K562 (cell line): Measurements from ENCODE around the gene BHLHE40. TPM values are rescaled to one million over a fixed set of nuclear protein-coding genes. Genes with fewer than 3 reads are reported as not detected.

ENCODE experiments used
- BCOR ChIP-seq: fragments of 450-650 bp; IDR thresholded peaks from 2 replicates; pipeline ENCODE4 v1.6.1; 2016
- BHLHE40 ChIP-seq: IDR thresholded peaks from 2 replicates; pipeline ENCODE4 v1.6.1; 2011; ENCODE audit warnings: low read length, improper control_type of control experiment
- BRD9 ChIP-seq: fragments of 450-650 bp; IDR thresholded peaks from 2 replicates; pipeline ENCODE4 v1.6.1; 2018; ENCODE audit warnings: low read depth; ENCODE audit not compliant: partially characterized antibody
- DIDO1 ChIP-seq: fragments of 450-650 bp; IDR thresholded peaks from 2 replicates; pipeline ENCODE4 v1.6.1; 2016; ENCODE audit warnings: low read depth, missing biosample characterization, missing genetic modification characterization
- DPF2 ChIP-seq: fragments of 450-650 bp; IDR thresholded peaks from 2 replicates; pipeline ENCODE4 v1.6.1; 2016
- FUS ChIP-seq: fragments of 200-400 bp; formaldehyde crosslinking; optimal IDR thresholded peaks from 2 replicates; pipeline ENCODE3; 2017; ENCODE audit warnings: low read depth, low read length
- MCM3 ChIP-seq: fragments of 450-650 bp; IDR thresholded peaks from 2 replicates; pipeline ENCODE4 v1.6.1; 2016
- MGA ChIP-seq: fragments of 450-650 bp; IDR thresholded peaks from 2 replicates; pipeline ENCODE4 v1.6.1; 2016; ENCODE audit warnings: mild to moderate bottlenecking, moderate library complexity
- NEUROD1 ChIP-seq: fragments of 150-350 bp; IDR thresholded peaks from 2 replicates; pipeline ENCODE4 v1.6.1; 2014; ENCODE audit warnings: borderline replicate concordance, low read length, low read depth; ENCODE audit not compliant: partially characterized antibody
- NKRF ChIP-seq: fragments of 450-650 bp; IDR thresholded peaks from 2 replicates; pipeline ENCODE4 v1.6.1; 2016; ENCODE audit warnings: borderline replicate concordance
- SMARCA4 ChIP-seq: fragments of 450-650 bp; IDR thresholded peaks from 2 replicates; pipeline ENCODE4 v1.6.1; 2016
- SMARCE1 ChIP-seq: fragments of 450-650 bp; IDR thresholded peaks from 2 replicates; pipeline ENCODE4 v1.7.1; 2016; ENCODE audit warnings: mild to moderate bottlenecking
- TAL1 ChIP-seq: fragments of 450-650 bp; IDR thresholded peaks from 2 replicates; pipeline ENCODE4 v1.6.1; 2016; ENCODE audit warnings: mild to moderate bottlenecking
- TARDBP ChIP-seq: fragments of 450-650 bp; IDR thresholded peaks from 2 replicates; pipeline ENCODE4 v1.6.1; 2016
- TCFL5 ChIP-seq: fragments of 250-450 bp; sonication (Bioruptor Pico); conservative IDR thresholded peaks from 2 replicates; pipeline ENCODE4 v1.6.1; 2021; ENCODE audit warnings: mild to moderate bottlenecking, moderate library complexity, matching md5 sums
- TEAD1 ChIP-seq, 2 experiments: fragments of 450-650 bp in 1 of 2; sonication (generic) in 1 of 2; formaldehyde crosslinking; IDR thresholded peaks; 2 replicates each; pipeline versions ENCODE4 v1.4.0 to v1.8.0; 2020 to 2022; ENCODE audit warnings: mild to moderate bottlenecking in 2 of 2, missing genetic modification reagents in 1 of 2
- ZNF311 ChIP-seq: fragments of 250-450 bp; sonication (Bioruptor Pico); IDR thresholded peaks from 2 replicates; pipeline ENCODE4 v1.4.0; 2020; ENCODE audit warnings: mild to moderate bottlenecking, moderate library complexity
- polyA plus RNA-seq, 8 experiments: library from polyadenylated mRNA; depleted of rRNA in 4 of 8; stranded (reverse) in 5 of 8; unstranded in 3 of 8; fragments of >200 nt; fragmentation: Nextera tagmentation in 2 of 8; fragmentation: Illumina TruSeq in 1 of 8; extraction: Ambion mirVana in 2 of 8; extraction: Trizol in 1 of 8; gene quantifications; 2 replicates each; pipeline versions ENCODE4 v1.2.1 to v1.2.3, GENCODE V29; 2011 to 2014; ENCODE audit warnings: inconsistent platforms in 1 of 8, missing spikeins in 1 of 8
- total RNA-seq, 7 experiments: library from RNA; depleted of rRNA in 6 of 7; stranded (reverse); fragments of >200 nt in 6 of 7; fragmentation: Illumina TruSeq in 2 of 7; extraction: Trizol in 2 of 7; gene quantifications; 2 replicates each; pipeline versions ENCODE4 v1.2.1 to v1.2.3, GENCODE V29; 2011 to 2021; ENCODE audit warnings: low replicate concordance in 1 of 7

Gene BHLHE40
- total and polyA plus RNA-seq, 9 of the 15 experiments (the other 6 are each of a cell fraction or from before 2014, with no cell fraction given) = 12.0 to 83.9 (median 31.4) TPM

DNA sequence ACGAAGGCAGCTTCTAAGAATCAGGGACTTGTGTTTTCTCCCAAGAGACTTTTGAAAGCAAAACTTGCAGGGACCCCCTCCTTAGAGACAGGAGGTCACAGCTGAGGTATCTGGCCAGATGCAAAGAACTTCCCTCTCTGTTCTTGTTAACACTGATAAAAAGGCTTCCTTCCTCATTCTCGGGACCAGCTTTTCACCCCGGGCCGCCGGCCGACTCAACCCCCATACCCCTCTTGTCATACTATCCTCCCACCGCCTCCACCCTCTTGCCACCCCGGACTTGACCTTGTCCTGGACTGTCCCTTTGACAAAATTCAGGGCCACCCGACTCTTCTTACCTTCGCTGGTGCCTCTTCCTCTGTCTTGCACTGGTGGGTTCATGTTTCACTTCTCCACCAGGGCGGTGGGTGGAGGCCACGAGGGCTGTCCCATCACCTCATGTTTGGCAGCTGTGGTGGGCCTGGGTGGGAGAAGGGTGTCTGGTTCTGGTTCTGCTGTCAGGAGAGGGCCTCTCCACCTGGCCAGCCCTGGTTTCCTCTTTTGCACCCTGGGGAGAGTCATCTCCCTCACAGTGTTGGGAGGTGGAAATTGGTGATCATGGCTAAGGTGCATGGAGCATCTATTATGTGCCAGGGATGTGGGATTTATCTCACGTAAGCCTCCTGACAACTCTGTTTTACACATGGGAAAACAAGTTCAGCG lies 32.5 kb downstream of the BHLHE40 start (continued):
- no peak for TF ChIP-seq MGA
- TF ChIP-seq TARDBP = 0 out of 2 replicates have a peak, but pooled peaks have one; percentile 41
- TF ChIP-seq FUS = no peak
- TF ChIP-seq BRD9 = peak; percentile 61
- TF ChIP-seq ZNF311 (CRISPR knock-in tag) = peak; percentile 75; the same call in 1 of the 2 replicates
- TF ChIP-seq DIDO1 (tag) = 0 out of 2 replicates have a peak, but pooled peaks have one; percentile 13
- TF ChIP-seq TCFL5 (CRISPR knock-in tag) = 0 out of 2 replicates have a peak, but pooled peaks have one; percentile 55
- peak; percentile 90 for TF ChIP-seq SMARCE1
- TF ChIP-seq SMARCA4 = peak; percentile 81
- TF ChIP-seq NEUROD1 = peak; percentile 49
- TF ChIP-seq MCM3 = no peak
- peak; percentile 19; the same call in 1 of the 2 replicates for TF ChIP-seq TAL1
- TF ChIP-seq DPF2 = peak; percentile 80
- peak; percentile 57 for TF ChIP-seq BCOR
- TF ChIP-seq NKRF = peak; percentile 19; the same call in 1 of the 2 replicates
- peak in 1 of 2 experiments; percentile 45; a peak in 1 of 4 replicates for TF ChIP-seq TEAD1 (CRISPR knock-in tag; IDR thresholded peaks at IDR 0.05)
- TF ChIP-seq BHLHE40 = peak; percentile 7; the same call in 1 of the 2 replicates
